GM12878 (cell line): ENCODE data around the gene ARHGAP45.

Source experiments
- BHLHE40 ChIP-seq, 2 experiments: fragments of 450-650 bp in 1 of 2; IDR thresholded peaks; 2 replicates each; pipeline ENCODE4 v1.6.1; 2011 to 2017; ENCODE audit warnings: low read depth in 2 of 2, borderline replicate concordance in 1 of 2, improper control_type of control experiment in 1 of 2, low read length in 1 of 2, mild to moderate bottlenecking in 1 of 2
- CREB1 ChIP-seq: IDR thresholded peaks from 2 replicates; pipeline ENCODE4 v1.6.1; 2012; ENCODE audit warnings: low read depth, mild to moderate bottlenecking, inconsistent platforms
- CTCF ChIP-seq, 3 experiments: IDR thresholded peaks in 2 of 3; conservative IDR thresholded peaks in 1 of 3; 2 replicates each; pipeline ENCODE4 v1.5.1; 2011; ENCODE audit warnings: low read depth in 3 of 3, low read length in 3 of 3, mild to moderate bottlenecking in 3 of 3, control low read depth in 2 of 3, moderate library complexity in 2 of 3, inconsistent platforms in 1 of 3, mixed read lengths in 1 of 3; ENCODE audit not compliant: control insufficient read depth in 2 of 3, insufficient read depth in 1 of 3; ENCODE audit errors: extremely low read depth in 1 of 3
- E4F1 ChIP-seq: fragments of 450-650 bp; IDR thresholded peaks from 2 replicates; pipeline ENCODE4 v1.6.1; 2018; ENCODE audit warnings: borderline replicate concordance, mild to moderate bottlenecking; ENCODE audit not compliant: partially characterized antibody
- ETV6 ChIP-seq, 2 experiments: fragments of 450-650 bp in 1 of 2; IDR thresholded peaks in 1 of 2; conservative IDR thresholded peaks in 1 of 2; 2 replicates each; pipeline ENCODE4 v1.6.1; 2014; ENCODE audit warnings: antibody characterized with exemption in 1 of 2, borderline replicate concordance in 1 of 2, low read depth in 1 of 2, mild to moderate bottlenecking in 1 of 2, moderate library complexity in 1 of 2
- NFXL1 ChIP-seq: fragments of 450-650 bp; IDR thresholded peaks from 2 replicates; pipeline ENCODE4 v1.6.1; 2017; ENCODE audit warnings: antibody characterized with exemption, mild to moderate bottlenecking, borderline replicate concordance
- POLR2A ChIP-seq: IDR thresholded peaks from 2 replicates; pipeline ENCODE4 v1.6.1; 2011; ENCODE audit warnings: low read depth, mild to moderate bottlenecking, low read length
- POLR2AphosphoS5 ChIP-seq: IDR thresholded peaks from 2 replicates; pipeline ENCODE4 v1.6.1; 2011; ENCODE audit warnings: mild to moderate bottlenecking, low read length, inconsistent platforms
- RAD51 ChIP-seq: fragments of 450-650 bp; IDR thresholded peaks from 2 replicates; pipeline ENCODE4 v1.6.1; 2016; ENCODE audit warnings: moderate library complexity, mild to moderate bottlenecking, inconsistent platforms
- SMARCA5 ChIP-seq: fragments of 450-650 bp; IDR thresholded peaks from 2 replicates; pipeline ENCODE4 v1.6.1; 2017; ENCODE audit warnings: mild to moderate bottlenecking
- ZNF274 ChIP-seq: IDR thresholded peaks from one replicate; pipeline ENCODE4 v1.8.0; 2011; ENCODE audit not compliant: insufficient read length, insufficient read depth

- no peak for TF ChIP-seq POLR2A
- TF ChIP-seq NFXL1: no peak
- no peak for TF ChIP-seq CTCF (IDR thresholded peaks at IDR 0.05 in 2 of 3, conservative IDR thresholded peaks at IDR 0.05 in 1 of 3; ENCODE audit: control insufficient read depth in 2 of 3, extremely low read depth in 1 of 3, insufficient read depth in 1 of 3, low read depth in 3 of 3, low read length in 3 of 3)
- TF ChIP-seq E4F1: no peak
- no peak for TF ChIP-seq ETV6 (conservative IDR thresholded peaks at IDR 0.05 in 1 of 2, IDR thresholded peaks at IDR 0.05 in 1 of 2; ENCODE audit: borderline replicate concordance in 1 of 2, low read depth in 1 of 2)
- TF ChIP-seq RAD51: no peak
- no peak for TF ChIP-seq SMARCA5
- no peak for TF ChIP-seq CREB1
- TF ChIP-seq BHLHE40 (IDR thresholded peaks at IDR 0.05; ENCODE audit: borderline replicate concordance in 1 of 2, low read depth in 2 of 2, low read length in 1 of 2): no peak
- TF ChIP-seq POLR2AphosphoS5: no peak
- TF ChIP-seq ZNF274: no peak
Observed at GRCh38 chr19:1041272-1041834, 25.6 kb upstream of the ARHGAP45 start.
